Measurements from ENCODE around the gene ICA1. TPM values are rescaled to one million over a fixed set of nuclear protein-coding genes. Genes with fewer than 3 reads are reported as not detected.

The ICA1 gene
- total RNA-seq, 1 experiment from 2014 or later = not detected

GRCh38 chr7:8201846-8202441 lies 60.0 kb downstream of the ICA1 start:
- DNase-seq (ENCODE audit: low read depth) = no peak

GRCh38 chr7:8200717-8201116 lies 61.2 kb downstream of the ICA1 start:
- no peak for DNase-seq (ENCODE audit: low read depth)

GRCh38 chr7:8200316-8200715 lies 61.7 kb downstream of the ICA1 start:
- no peak for DNase-seq (ENCODE audit: low read depth)

- DNase-seq (ENCODE audit: low read depth) = no peak
Observed at GRCh38 chr7:8197994-8198698, 63.8 kb downstream of the ICA1 start.

GRCh38 chr7:8192897-8193296 lies 69.1 kb downstream of the ICA1 start:
- DNase-seq (ENCODE audit: low read depth) = no peak

GRCh38 chr7:8190119-8190895 lies 71.7 kb downstream of the ICA1 start:
- DNase-seq (ENCODE audit: low read depth) = peak; percentile 63

- no peak for DNase-seq (ENCODE audit: low read depth)
Observed at GRCh38 chr7:8189625-8190024, 72.3 kb downstream of the ICA1 start.

- no peak for DNase-seq (ENCODE audit: low read depth)
Observed at GRCh38 chr7:8185926-8186683, 75.9 kb downstream of the ICA1 start.

GRCh38 chr7:8184221-8184620 lies 77.7 kb downstream of the ICA1 start:
- no peak for DNase-seq (ENCODE audit: low read depth)

GRCh38 chr7:8179486-8179885 lies 82.5 kb downstream of the ICA1 start:
- no peak for DNase-seq (ENCODE audit: low read depth)

GRCh38 chr7:8178353-8178752 lies 83.6 kb downstream of the ICA1 start:
- no peak for DNase-seq (ENCODE audit: low read depth)

- DNase-seq (ENCODE audit: low read depth) = no peak
Observed at GRCh38 chr7:8177109-8177933, 84.6 kb downstream of the ICA1 start.

GRCh38 chr7:8176370-8177081 lies 85.4 kb downstream of the ICA1 start:
- no peak for DNase-seq (ENCODE audit: low read depth)

GRCh38 chr7:8175929-8176369 lies 86.0 kb downstream of the ICA1 start:
- DNase-seq (ENCODE audit: low read depth) = no peak

GRCh38 chr7:8172372-8173354 lies 89.3 kb downstream of the ICA1 start:
- no peak for DNase-seq (ENCODE audit: low read depth)

GRCh38 chr7:8169171-8169570 lies 92.8 kb downstream of the ICA1 start:
- DNase-seq (ENCODE audit: low read depth) = no peak

- DNase-seq (ENCODE audit: low read depth) = no peak
Observed at GRCh38 chr7:8168336-8168735, 93.6 kb downstream of the ICA1 start.

GRCh38 chr7:8165150-8165549 lies 96.8 kb downstream of the ICA1 start:
- no peak for DNase-seq (ENCODE audit: low read depth)

- DNase-seq (ENCODE audit: low read depth) = no peak
Observed at GRCh38 chr7:8162181-8162580, 99.8 kb downstream of the ICA1 start.

Data from M059J (cell line).